ENCODE results near the gene MYL9. TPM values are rescaled to one million over a fixed set of nuclear protein-coding genes. Genes with fewer than 3 reads are reported as not detected.
"Not testable (repeated sequence)": the region's sequence is repeated elsewhere in the genome, so short reads cannot be mapped to it uniquely, and the experiment has no call there.

MYL9 gene
- total RNA-seq, 1 donor from 2014 or later, result 2.5 TPM

GRCh38 chr20:36548704-36549627, 7.6 kb downstream of the MYL9 start:
- intact Hi-C loops (cut with micrococcal nuclease), result no loop called here

GRCh38 chr20:36549628-36549941, 8.3 kb downstream of the MYL9 start:
- intact Hi-C loops (cut with micrococcal nuclease), result no loop called here

DNA sequence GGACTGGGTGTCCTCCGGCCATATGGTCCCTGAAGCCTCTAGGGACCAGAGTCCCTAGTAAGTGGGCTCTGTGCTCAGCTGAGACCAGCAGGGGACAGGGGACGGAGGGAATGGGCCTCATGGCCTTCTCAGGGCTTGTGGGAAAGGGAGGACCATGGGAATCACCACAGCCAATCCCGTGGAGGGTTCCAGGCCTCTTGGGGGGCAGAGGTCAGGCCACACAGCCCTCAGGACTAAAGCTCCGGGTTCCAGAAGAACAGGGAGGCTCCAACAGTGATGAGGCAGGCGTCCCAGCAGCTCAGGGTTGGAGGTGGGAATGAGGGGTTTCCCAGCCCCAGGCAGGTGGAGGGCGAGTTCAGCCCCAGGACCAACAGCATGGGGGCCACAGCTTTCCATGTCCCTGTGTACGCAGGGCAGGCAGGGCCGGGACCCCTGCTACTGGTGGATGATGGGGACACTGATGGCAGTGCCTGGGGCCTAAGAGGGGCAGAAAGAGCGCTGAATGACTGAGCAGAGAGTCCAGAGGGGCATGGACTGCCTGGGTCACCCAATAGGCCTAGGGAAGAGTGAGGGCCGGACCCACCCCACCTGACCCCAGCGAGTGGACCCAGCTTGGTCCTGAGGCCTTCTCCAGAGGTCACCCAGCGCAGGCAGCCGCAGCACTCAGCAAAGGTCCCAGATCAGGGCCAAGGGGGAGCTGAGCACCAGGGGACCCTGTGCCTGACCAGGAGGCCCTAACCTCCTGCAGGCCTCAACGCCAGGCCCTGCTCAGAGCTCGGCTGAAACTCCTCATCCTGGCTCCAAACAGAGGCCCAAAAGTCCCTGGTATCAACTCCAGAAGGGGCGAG, 8.8 kb downstream of the MYL9 start:
- intact Hi-C loops (cut with micrococcal nuclease), result no loop called here

DNA sequence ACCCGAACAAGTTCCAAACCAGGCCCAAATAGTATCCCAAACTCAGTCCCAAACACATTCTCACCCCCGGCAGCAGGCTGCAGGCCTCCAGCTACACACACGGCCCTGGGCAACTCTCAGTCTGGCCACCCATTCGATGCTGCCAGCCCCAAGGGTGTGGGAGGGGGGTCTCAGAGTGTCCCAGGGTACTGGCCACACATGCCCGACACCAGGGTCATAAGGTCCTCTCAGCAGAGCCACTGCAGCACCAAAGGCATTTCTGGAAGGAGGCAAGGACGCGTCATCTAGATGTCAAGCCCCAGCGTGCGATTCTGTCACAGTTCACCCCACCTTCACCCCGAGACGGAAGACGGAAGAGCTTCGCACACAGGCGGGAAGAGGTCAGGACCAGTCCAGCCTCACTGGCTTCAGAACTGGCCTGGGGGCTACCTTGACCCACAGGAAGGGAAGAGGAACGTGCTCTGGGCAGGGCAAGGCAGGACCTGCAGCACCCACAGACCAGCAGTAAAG, 9.5 kb downstream of the MYL9 start:
- intact Hi-C loops (cut with micrococcal nuclease), result no loop called here

DNA sequence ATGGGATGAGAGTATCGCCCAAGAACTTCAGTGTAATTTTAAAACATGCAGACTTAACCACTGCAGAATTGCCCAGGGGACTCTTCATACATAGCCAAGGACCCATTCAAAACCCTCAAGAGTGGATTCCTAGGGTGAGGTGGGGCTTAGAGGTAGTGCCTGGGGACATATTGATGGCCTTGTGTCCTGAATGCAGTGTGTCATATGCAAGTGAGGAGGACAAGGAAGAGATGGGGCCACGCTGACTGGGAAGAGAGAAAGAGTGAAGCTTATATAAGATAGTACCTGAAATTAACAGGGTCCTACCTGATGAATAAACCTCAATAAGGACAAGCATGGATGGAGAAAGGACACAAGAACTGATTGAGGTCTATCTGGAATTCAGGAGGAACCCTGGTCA, 13.9 kb downstream of the MYL9 start:
- intact Hi-C loops (cut with micrococcal nuclease), result no loop called here

- intact Hi-C loops (cut with micrococcal nuclease), result no loop called here
Measured at GRCh38 chr20:36562724-36563123, 21.4 kb downstream of the MYL9 start.

- intact Hi-C loops (cut with micrococcal nuclease), result no loop called here
Measured at GRCh38 chr20:36563374-36563773, 22.1 kb downstream of the MYL9 start.

DNA sequence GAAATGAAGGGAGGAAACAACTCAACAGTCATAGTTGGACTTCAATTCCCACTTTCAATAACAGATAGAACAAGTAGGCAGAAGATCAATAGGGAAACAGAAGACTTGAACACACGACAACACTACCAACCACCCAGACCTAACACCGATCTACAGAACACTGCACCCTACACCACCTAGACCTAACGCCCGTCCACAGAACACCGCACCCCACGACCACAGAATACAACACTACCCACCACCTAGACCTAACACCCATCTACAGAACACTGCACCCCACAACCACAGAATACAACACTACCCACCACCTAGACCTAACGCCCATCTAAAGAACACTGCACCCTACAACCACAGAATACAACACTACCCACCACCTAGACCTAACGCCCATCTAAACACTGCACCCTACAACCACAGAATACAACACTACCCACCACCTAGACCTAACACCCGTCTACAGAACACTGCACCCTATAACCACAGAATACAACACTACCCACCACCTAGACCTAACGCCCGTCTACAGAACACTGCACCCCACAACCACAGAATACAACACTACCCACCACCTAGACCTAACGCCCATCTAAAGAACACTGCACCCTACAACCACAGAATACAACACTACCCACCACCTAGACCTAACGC, 22.9 kb downstream of the MYL9 start:
- intact Hi-C loops (cut with micrococcal nuclease), result not testable (repeated sequence)

- intact Hi-C loops (cut with micrococcal nuclease), result not testable (repeated sequence)
Measured at GRCh38 chr20:36564726-36565121, 23.4 kb downstream of the MYL9 start.

- intact Hi-C loops (cut with micrococcal nuclease), result no loop called here
Measured at GRCh38 chr20:36565520-36565919, 24.2 kb downstream of the MYL9 start.

DNA sequence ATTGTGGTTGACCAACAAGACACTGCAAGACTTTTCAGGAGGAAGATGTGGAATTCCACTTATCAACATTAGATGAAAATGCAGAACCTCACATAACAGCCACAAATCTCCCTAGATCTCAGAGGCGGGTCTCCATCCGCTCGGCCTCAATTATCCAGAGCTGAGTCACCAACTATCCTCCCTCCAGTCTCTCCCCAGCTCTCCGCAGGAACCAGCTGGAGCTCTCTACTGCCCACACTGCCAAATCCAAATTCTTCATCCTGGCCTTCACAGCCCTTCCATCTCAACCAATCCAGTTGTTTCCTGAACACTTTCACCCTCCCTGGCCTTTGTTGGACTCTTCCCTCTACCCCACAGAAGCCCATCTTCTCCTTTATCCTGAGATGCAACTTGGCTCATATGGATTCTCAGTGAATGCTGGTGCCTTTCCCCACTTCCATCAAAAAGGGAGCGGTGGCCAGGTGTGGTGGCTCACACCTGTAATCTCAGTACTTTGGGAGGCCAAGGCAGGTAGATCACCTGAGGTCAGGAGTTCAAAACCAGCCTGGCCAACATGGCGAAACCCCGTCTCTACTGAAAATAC, 28.6 kb downstream of the MYL9 start:
- intact Hi-C loops (cut with micrococcal nuclease), result loop anchor here (5.0 to 10.0 kb wide), 2 partner anchors 75 to 103 kb away; partner anchors contain the start of gene SLA2

DNA sequence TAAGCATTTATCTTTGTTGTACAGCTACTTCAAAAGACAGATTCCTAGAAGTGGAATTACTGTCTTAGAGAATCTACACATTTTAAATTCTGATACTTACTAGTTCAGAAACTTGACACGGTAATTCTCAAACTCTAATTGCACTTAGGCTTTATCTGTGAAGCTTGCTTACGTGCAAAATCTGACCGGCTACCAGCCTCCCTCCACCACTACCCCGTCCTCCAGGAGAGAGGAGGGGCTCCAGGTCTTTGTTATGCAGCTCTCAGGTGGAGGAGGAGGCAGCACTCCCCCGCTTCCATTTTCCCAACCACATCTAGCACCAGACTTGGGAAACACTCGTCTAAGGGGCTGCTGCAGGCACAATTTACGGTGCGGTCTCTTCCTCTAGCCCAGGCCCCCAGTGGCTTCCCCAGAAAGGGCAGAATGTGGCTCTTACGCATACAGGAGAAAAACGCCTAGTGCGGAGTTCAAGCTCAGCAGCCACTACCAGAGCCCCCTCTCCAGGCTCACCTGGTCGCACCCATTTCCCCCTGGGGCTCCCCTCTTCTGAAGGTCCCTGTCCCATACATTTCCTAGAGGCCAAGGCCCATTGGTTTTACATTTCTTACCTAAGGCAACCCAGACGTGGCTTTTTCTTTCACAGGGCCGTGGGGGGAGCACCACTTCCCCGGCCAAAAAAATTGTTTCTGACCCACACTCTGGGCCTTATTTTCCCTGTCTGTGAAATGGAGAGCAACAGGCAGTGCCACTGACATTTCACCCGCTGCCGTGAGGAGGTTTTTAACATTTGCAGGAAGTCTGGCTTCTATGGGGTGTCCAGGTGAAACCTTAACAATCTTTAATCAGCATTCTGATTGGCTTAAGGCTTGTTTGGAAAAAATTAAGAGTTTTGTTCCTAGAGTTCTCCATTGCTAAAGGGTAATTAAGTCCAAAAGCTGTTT, 30.5 kb downstream of the MYL9 start:
- intact Hi-C loops (cut with micrococcal nuclease), result loop anchor here (5.0 to 10.0 kb wide), 2 partner anchors 73 to 105 kb away; partner anchors contain the start of gene SLA2

GRCh38 chr20:36572701-36573102, 31.4 kb downstream of the MYL9 start:
- intact Hi-C loops (cut with micrococcal nuclease), result loop anchor here (1.0 to 10.0 kb wide), 3 partner anchors 33 to 105 kb away; partner anchors contain the start of genes RAB5IF and SLA2

- intact Hi-C loops (cut with micrococcal nuclease), result loop anchor here (1.0 to 10.0 kb wide), 3 partner anchors 32 to 106 kb away; partner anchors contain the start of genes RAB5IF and SLA2
Measured at GRCh38 chr20:36573103-36573797, 31.9 kb downstream of the MYL9 start, which contains the start of gene TGIF2. TSS of gene TGIF2 (plus strand) at chr20:36573597. CDS start at chr20:36578775, 5,178 bp downstream.

DNA sequence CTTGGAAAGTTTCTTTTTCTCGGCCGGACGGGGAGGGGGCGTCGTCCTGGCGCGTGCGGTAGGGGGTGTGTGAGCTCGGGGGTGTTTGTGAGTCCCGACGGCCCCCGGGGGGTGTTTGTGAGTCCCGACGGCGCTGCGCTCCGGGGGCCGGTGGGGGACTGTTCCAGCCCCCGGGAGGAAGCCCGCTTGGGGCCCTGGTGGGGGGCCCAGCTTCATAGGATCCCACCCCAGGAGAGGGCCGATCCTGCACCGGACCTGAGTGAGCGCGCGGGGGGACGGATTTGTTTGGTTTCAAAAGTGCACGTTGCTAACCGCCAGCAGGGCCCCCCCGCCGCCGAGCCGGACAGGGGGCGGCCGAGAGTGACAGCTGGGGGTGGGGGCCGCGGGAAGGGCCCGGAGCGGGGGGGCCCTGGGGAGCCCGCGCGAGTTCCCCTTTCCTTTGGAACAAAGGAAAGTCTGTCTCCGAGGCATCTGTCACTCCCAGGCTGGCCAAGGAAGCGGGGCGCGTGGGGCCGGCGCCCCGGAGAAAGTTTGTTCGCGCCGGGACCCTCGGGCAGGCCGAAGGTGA, 32.6 kb downstream of the MYL9 start:
- intact Hi-C loops (cut with micrococcal nuclease), result loop anchor here (1.0 to 10.0 kb wide), 4 partner anchors 8 to 107 kb away; partner anchors contain the start of genes RAB5IF and SLA2

GRCh38 chr20:36574366-36575135, 33.2 kb downstream of the MYL9 start:
- intact Hi-C loops (cut with micrococcal nuclease), result loop anchor here (1.0 to 10.0 kb wide), 4 partner anchors 8 to 107 kb away; partner anchors contain the start of gene SLA2

GRCh38 chr20:36576081-36576445, 34.7 kb downstream of the MYL9 start:
- intact Hi-C loops (cut with micrococcal nuclease), result loop anchor here (10.0 kb wide), 1 partner anchor 69 kb away; the partner anchor contains the start of gene SLA2
